GM12874 (cell line): ENCODE results near the gene ANO5.
A peak's percentile ranks its signal among the peaks of the same experiment; 100 is the strongest.

ENCODE experiments used
- TF ChIP-seq, protein P1 (sequence below): IDR thresholded peaks from 2 replicates; pipeline ENCODE4 v1.5.1; 2011; ENCODE audit warnings: low read depth, mild to moderate bottlenecking, control low read depth, low read length, moderate library complexity; ENCODE audit not compliant: insufficient read depth

The ANO5 gene, protein sequence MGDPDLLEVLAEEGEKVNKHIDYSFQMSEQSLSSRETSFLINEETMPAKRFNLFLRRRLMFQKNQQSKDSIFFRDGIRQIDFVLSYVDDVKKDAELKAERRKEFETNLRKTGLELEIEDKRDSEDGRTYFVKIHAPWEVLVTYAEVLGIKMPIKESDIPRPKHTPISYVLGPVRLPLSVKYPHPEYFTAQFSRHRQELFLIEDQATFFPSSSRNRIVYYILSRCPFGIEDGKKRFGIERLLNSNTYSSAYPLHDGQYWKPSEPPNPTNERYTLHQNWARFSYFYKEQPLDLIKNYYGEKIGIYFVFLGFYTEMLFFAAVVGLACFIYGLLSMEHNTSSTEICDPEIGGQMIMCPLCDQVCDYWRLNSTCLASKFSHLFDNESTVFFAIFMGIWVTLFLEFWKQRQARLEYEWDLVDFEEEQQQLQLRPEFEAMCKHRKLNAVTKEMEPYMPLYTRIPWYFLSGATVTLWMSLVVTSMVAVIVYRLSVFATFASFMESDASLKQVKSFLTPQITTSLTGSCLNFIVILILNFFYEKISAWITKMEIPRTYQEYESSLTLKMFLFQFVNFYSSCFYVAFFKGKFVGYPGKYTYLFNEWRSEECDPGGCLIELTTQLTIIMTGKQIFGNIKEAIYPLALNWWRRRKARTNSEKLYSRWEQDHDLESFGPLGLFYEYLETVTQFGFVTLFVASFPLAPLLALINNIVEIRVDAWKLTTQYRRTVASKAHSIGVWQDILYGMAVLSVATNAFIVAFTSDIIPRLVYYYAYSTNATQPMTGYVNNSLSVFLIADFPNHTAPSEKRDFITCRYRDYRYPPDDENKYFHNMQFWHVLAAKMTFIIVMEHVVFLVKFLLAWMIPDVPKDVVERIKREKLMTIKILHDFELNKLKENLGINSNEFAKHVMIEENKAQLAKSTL

DNA sequence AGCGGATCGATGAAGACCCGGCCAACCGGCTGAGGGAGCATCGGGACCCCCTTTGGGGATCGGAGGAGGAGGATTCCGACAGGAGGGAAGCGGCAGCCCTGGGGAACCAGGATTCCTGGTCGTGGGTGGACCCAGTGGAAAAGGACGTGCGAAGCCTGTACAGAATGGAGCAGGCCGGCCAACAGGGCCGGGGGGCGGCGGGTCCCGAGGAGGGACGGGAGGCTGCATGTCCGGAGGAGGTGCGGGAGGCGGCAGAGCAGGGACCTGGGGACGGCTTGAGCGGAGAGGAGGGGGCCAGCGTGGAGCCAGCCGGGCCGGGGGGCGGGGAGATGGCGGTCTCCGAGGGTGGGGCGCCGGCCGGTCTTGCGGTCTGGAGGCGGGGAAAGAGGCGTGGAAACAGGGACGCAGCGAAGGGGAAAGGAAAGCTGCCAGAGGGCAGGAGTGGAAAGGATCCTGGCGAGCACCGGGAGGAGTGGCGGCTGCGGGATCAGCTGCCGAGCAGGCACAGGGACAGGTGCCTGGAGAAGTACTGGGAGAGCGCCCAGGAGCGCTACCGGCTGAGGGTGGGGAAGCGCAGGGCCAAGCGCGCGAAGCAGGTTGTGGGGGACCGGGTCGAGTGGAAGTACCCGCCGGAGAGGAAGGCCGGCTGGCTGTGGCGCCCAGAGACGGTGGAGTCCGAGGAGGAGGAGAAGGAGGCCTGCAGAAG is at the start of gene ANO5:
Gene ANO5, plus strand, starts transcription at position 444 of the 706 bp plus-strand sequence. CDS start 408 bp downstream, outside the sequence.
- TF ChIP-seq, protein P1, sequence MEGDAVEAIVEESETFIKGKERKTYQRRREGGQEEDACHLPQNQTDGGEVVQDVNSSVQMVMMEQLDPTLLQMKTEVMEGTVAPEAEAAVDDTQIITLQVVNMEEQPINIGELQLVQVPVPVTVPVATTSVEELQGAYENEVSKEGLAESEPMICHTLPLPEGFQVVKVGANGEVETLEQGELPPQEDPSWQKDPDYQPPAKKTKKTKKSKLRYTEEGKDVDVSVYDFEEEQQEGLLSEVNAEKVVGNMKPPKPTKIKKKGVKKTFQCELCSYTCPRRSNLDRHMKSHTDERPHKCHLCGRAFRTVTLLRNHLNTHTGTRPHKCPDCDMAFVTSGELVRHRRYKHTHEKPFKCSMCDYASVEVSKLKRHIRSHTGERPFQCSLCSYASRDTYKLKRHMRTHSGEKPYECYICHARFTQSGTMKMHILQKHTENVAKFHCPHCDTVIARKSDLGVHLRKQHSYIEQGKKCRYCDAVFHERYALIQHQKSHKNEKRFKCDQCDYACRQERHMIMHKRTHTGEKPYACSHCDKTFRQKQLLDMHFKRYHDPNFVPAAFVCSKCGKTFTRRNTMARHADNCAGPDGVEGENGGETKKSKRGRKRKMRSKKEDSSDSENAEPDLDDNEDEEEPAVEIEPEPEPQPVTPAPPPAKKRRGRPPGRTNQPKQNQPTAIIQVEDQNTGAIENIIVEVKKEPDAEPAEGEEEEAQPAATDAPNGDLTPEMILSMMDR, result no peak

DNA sequence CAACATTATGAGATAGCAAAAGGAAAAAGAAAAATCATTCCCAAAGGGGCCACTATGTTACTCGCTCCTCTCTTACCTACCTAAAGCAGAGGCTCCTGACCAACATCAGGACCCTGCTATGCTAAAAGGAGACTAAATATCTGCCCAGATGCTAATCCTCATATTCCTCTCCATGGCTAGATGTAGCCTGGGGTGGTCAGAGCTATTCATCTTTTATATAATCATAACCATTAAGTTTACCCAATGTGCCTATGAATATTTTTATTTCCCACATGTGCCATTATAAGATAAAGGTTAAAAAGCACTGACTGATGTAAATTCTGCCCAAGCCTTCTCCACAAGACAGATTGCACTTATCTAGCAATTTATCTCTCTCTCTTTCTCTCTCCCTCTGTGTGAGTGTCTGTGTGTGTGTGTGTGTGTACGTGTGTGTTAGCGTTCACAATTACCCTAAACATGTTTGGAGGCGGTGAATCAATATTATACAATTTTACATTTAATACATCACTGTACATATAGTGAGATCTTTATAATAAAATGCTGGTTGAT is 41.2 kb upstream of the ANO5 start:
- TF ChIP-seq, protein P1, result no peak

DNA sequence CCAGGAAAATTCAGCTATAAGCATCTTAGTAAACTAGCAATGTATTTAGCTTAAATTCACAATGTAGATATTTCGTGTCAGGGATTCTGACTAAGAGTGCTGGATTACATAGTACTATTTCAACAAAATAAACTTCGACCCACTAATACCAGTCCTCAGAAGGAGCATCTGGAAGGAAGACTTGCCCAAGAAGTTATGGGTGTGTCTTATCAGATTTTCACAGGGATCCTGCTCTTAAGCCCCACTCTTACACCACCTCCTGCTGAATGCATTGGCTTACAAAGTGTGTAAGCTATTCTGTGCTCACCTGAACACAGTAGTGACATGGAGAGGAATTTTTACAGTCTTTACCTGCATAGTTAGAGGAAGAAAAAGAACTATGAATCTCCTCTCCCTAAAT is 35.4 kb upstream of the ANO5 start:
- TF ChIP-seq, protein P1, result no peak

DNA sequence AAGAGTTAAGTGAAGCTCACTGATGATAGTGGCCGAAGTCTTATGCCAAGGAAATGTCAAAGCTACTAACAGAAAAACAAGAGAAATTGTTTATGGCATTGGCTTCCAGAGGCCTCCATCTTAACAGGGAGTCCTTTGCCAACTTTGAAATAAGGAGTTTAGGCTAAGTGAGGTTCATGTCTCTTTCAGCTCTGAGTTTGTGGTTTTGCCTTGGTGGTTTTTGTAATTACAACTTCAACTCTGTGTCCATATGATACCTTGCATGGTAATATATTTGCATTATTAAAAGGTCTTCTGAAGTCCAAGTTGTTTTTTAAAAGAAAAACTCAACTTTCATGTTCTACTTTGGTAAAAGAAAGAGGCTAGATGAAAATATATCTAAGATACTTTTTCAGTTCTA is 31.4 kb upstream of the ANO5 start:
- TF ChIP-seq, protein P1, result no peak

DNA sequence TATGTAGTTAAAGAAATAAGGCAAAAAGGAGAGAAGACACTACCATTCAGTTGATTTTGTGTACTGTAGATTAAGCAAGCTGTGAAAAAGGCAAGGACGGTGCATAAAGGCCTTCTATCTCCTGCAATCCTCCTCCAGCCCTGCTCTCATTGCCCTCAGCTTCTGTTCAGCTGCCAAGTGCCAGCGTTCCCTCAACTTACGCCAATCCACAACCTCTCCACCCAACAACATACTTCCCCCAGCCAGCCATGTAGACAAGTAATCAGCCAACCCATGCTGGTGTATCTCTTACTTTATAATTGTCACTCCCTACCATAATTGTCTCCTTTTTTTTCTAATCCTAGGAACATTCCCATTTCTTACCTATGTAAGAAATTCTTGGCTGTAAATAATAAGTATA is 30.1 kb upstream of the ANO5 start:
- TF ChIP-seq, protein P1, result no peak

DNA sequence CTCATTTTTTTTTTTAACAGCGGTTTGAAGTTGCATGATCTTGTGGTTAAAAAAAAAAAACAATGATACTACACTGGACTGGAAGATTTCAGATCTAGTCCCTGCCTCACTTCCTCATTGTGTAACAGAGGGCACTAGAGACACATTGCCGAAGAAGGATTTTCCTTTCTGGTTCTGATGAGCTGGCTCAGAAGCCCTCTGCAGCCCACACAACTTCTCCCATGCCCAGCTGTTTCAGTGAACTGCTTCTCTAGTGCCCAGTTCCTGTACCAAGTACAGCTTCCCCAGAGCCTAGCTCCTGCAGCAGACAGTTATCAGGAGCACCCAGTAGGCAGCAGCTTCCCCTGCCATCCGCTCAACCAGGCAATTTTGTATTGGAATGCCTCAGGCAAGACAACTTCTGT is 29.5 kb upstream of the ANO5 start:
- TF ChIP-seq, protein P1, result 0 out of 2 replicates have a peak, but pooled peaks have one; percentile 4

DNA sequence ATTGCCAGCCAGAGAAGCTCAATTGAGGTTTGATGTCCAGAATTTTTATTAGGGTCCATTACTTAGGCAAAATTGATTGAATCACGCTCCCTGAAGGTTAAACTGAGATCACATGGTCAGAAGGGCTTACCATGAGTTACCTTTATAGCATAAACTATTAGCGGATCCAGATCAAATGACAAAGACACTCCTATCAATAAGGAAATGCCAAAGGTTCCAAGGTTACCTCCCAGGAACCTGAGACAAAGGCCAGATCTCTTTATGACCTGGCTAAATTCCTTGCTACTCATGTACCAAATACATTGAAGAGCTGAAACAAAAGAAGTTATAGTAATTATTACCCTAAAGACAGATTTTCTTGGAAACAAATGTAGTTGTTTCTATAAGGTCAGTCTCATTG is 27.8 kb upstream of the ANO5 start:
- TF ChIP-seq, protein P1, result no peak
